SIG-M5 treated with dmso at 0.1 percent for 504 hours (cell line): Measurements from ENCODE around the gene TNFRSF11A.

Source experiments
- DNase-seq: peaks from one replicate; lab custom pipeline; 2025; ENCODE audit not compliant: unreplicated experiment; lab: John Stamatoyannopoulos, UW

Gene TNFRSF11A

GRCh38 chr18:62377131-62377807, 52.2 kb downstream of the TNFRSF11A start:
- DNase-seq, result no peak

- DNase-seq, result no peak
Measured at GRCh38 chr18:62379051-62379450, 53.9 kb downstream of the TNFRSF11A start.

- no peak for DNase-seq
Measured at GRCh38 chr18:62381373-62381772, 56.3 kb downstream of the TNFRSF11A start.

GRCh38 chr18:62384068-62384467, 59.0 kb downstream of the TNFRSF11A start:
- no peak for DNase-seq

- DNase-seq, result no peak
Measured at GRCh38 chr18:62384610-62385097, 59.5 kb downstream of the TNFRSF11A start.

- no peak for DNase-seq
Measured at GRCh38 chr18:62386091-62386490, 61.0 kb downstream of the TNFRSF11A start.

- DNase-seq, result no peak
Measured at GRCh38 chr18:62386601-62387000, 61.5 kb downstream of the TNFRSF11A start.

- no peak for DNase-seq
Measured at GRCh38 chr18:62387257-62387656, 62.1 kb downstream of the TNFRSF11A start.

GRCh38 chr18:62388855-62389760, 64.0 kb downstream of the TNFRSF11A start:
- DNase-seq, result peak; percentile 32

- DNase-seq, result no peak
Measured at GRCh38 chr18:62389761-62390481, 64.8 kb downstream of the TNFRSF11A start.

- no peak for DNase-seq
Measured at GRCh38 chr18:62394006-62394763, 69.1 kb downstream of the TNFRSF11A start.

- DNase-seq, result no peak
Measured at GRCh38 chr18:62396381-62396780, 71.3 kb downstream of the TNFRSF11A start.

GRCh38 chr18:62396967-62397366, 71.9 kb downstream of the TNFRSF11A start:
- no peak for DNase-seq

GRCh38 chr18:62398291-62398690, 73.2 kb downstream of the TNFRSF11A start:
- no peak for DNase-seq

- DNase-seq, result no peak
Measured at GRCh38 chr18:62399276-62399675, 74.2 kb downstream of the TNFRSF11A start.

GRCh38 chr18:62399781-62400308, 74.7 kb downstream of the TNFRSF11A start:
- DNase-seq, result peak; percentile 7

GRCh38 chr18:62400916-62401315, 75.8 kb downstream of the TNFRSF11A start:
- DNase-seq, result no peak

- no peak for DNase-seq
Measured at GRCh38 chr18:62402342-62402948, 77.3 kb downstream of the TNFRSF11A start.

GRCh38 chr18:62403120-62403519, 78.0 kb downstream of the TNFRSF11A start:
- no peak for DNase-seq

- DNase-seq, result no peak
Measured at GRCh38 chr18:62404881-62405280, 79.8 kb downstream of the TNFRSF11A start.
